T-helper 1 cell (primary cell): ENCODE data around the gene PTPRN2.

ENCODE experiments used
- DNase-seq, 5 donors: peaks; one replicate each; pipeline ENCODE4 v3.0.0-alpha.2; 2012 to 2020

The PTPRN2 gene

DNA sequence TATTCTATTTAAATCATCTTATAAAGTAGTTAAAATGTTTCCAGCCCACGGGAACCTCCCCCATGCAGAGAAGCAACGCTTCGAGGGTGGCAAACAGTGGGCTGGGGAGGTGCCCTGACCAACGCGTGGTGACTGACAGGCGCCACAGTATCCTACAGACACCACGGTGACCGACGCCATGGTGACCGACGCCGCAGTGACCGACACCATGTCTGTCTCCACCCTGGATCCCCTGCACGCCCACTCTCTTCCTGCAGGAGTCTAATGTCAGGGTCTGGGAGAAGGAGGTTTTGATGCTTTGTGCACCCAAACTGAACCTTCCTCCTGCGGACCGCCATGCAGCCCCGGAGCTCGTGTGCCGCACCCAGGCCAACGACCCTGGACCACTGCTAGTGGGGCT, 464.4 kb downstream of the PTPRN2 start:
- no peak for DNase-seq

DNA sequence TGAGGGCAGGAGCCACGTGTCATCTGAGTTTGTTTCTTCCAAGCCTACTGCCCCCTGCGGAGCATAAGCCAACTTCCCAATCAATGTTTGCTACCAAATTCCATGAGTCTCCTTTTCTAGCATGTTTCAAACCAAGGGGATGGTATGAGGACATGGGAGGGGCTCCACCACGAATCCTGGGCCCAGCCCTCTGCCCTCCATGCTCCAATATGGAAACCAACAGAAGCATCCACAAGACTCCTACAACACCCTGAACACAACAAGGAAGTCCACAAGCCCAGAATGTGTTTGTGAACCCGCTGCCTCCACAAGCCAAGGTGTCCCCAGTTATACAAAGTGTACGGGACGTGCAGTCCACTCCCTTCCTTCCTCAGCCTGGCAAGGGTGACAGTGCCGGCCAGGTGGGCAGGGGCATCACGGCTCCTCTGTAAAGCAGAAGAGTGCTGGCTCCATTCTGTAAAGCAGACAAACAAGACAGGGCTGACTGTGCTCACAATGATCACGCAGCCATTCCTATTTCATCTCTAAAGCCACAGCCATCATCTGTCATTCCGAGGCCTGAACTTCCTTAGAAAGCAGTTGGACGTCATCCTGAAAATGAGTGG, 466.1 kb downstream of the PTPRN2 start:
- no peak for DNase-seq

DNA sequence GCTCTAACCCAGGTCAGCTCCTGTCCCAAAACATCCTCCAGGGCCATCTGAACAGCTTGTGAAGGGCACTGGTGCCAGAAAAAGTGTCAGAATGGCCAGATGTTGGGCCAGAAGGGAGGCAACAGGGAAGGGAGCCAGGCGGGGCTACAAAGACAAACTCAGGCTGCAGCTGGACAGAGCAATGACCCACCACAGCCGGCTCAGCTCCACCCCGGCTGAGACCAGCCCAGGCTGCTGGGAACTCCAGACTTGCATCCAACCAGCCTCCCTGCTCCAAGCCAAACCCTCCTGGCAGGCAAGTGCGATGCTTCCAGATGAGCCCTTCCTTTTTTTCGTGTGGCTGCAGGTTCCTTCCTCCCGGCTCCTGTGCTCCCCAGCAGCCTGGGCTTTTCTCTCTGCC, 466.9 kb downstream of the PTPRN2 start:
- no peak for DNase-seq

DNA sequence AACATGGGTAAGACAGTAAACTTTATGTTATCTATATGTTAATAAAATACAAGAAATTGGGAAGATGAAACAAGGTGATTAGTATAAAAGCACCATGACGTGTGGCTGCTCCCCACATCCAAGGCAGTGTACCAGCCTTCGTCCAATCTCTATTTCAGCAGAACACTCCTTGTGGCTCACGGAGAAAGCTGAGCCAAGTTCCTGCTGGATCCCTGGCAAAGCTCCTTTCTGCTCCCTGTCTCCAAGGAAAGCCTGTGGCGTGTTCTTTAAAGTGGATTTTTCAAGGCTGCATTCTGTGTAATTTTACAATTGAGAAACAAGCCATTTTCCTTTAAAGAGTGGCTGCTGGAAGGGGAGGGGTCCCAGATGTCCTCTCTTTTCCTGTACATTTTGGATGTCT, 467.3 kb downstream of the PTPRN2 start:
- no peak for DNase-seq

DNA sequence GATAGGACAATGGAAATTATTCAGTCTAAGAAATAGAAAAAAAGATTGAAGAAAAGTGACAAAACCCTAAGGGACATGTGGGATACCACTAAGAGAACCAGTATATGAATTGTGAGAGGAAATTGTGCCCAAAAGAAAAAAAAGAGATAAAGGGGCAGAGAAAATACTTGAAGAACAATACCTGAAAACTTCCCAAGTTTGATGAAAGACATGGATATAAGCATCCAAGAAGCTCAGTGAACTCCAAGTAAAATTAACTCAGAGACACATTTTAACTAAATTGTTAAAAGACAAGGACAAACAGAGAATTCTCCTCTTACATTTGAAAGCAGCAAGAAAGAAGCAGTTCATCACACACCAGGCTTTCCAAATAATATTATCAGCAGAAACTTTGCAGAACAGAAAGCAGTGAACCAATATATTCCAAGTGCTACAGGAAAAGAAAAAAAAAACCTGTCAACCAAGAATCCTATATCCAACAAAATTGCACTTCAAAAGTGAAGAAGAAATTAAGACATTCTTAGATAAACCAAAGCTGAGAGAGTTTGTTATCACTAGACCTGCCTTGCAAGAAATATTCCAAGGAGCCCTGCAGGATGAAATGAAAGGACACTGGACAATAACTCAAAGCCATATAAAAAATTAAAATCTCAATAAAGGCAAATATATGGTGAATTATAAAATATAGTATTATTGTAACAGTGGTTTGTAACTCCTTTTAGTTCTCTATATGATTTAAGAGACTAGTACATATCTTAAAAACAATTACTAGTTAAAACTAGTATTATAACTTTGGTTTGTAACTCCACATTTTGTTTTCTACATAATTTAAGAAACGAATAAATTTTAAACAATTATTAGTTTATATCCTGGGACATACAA, 470.0 kb downstream of the PTPRN2 start:
- DNase-seq = no peak

DNA sequence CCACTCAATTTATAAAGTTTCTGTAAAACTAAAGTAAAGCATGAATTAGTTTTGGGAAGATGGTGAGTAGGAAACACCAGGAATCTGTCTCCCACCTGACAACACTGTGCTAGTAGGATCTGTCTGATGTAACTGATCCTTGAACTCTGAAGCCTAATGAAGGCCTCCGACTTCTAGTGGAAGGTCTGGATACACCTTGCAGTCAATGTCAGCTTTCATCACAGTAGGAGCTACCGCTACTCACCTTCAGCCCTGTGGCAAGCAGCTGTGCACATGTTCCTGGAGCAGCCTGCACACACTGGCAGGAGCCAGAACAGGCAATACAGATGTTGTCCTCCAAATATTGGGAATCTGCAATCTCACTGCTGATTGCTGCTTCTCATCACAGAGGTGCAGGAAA, 471.4 kb downstream of the PTPRN2 start:
- no peak for DNase-seq

DNA sequence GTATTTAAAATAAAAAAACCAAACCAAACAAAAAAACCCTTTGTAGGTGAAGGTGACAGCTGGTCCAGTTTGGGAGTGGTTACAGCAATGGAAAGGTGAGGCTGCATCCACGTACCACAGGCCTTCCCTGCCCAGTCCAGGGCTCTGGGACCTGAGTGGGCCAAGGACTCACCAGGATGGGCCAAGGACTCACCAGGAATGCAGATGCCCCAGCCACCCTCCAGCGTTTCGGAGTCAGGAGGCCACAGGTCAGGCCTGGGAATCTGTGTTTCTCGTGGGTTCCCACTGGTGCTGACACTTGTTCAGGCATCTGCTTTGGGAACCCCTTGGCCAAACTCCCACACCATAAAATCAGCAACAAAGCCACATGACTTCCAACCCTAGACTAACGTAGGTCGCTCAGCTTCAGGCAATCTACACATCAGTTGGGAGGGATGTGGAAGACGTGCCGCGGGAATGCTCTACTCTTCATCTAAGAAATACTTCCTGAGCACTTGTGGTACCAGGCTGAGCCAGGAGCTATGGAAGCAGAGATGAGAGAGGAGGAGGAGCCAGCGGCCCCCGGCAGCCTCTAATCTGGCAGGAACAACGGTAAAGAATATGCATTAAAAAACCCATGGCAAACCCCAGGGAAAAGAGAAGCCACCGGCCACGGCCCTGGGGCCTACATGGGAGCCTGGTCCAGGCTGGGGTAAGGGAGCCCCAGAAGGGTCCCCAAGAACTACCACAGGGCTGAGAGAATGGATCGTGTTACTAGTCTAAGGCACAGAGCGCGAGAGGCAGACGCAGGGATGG, 473.4 kb downstream of the PTPRN2 start:
- no peak for DNase-seq

DNA sequence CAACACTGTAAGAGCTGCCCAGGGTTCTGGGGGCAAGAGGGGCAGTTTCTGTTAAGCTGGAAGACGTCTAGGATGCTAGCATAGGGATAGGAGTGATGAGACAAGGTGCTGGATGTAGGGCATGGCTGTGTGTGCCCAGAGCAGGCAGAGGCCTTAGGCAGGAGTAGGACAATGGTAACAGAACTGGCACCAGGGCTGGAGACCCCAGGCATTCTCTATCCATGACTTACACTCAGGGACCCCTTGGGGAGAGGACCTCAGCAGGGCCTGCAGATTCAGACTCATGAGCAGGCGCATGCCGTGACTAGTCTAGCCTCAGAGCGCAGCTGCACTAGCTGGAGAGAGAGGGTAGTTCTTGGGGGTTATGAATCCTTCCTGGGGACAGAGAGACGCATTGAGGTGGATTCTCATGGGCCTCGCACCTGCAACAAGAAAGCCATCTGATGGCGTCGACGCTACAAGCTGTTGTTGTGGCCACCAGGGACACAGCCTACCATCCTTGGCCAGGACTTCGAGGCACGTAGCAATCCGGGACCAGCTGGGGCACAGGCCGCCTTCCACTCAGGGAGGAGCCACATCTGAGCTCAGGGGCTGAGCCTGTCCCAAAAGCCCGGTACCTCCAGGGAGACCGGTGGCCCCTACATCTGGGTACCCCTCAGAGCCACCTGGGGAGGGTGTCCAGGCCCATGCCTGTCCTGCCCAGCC, 474.1 kb downstream of the PTPRN2 start:
- DNase-seq = no peak

DNA sequence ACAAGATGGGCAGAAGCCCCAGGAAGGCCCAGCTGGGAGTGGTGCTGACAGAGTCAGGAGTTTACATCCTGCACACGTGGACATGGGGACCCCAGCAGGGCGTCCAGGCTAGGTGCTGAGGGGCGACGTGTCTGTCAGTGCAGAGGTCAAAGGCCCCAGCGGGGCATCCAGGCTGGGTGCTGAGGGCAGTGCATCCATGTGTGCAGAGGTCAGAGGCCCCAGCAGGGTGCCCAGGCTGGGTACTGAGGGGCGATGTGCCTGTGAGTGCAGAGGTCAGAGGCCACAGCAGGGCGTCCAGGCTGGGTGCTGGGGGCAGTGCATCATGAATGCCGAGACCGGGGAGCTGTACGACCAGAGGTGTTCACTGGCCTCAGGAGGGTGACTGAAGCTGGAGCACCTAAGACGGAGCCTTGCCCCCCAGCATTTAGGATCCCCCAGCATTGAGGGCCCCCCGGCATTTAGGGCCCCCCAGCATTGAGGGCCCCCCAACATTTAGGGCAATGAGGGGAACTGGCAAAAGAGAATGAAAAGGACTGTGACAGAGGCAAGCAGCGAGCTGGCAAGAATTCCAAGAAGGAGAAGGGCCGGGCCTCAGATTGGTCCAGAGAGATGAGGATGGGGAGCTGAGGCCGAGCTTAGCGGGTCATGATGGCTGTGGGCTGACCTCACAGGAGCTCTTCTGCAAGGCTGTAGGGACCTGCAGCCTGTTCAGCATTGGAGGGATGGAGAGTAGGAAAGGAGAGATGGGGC, 474.9 kb downstream of the PTPRN2 start:
- no peak for DNase-seq

DNA sequence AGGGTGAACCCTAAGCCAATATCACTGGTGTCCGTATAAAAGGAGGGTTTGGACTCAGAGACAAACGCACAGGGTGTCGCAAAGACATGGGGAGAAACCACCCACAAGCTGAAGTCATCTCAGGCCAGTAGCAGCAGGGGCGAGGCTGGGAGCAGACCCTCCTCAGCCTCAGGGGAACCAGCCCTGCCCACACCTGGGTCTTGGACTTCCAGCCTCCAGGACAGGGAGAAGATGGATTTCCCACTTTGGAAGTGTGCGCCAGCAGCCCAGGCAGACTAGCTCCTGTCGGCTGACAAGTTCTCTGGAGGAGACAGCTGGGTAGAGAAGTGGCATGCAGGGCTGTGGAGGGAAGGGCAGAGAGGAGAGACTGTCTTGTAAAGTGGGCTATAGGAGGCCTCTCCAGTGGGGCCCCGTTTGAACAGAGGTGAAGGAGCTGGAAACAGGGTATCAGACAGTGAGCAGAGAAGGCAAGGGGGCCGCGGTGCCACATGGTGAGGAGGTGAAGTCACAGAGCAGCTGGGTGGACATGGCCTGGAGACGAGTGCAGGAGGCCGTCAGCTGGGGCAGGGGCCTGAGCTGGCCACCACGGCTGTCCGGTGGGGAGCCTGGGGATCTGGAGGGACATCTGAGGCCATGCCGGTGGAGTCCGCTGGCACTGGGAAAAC, 475.6 kb downstream of the PTPRN2 start:
- no peak for DNase-seq

DNA sequence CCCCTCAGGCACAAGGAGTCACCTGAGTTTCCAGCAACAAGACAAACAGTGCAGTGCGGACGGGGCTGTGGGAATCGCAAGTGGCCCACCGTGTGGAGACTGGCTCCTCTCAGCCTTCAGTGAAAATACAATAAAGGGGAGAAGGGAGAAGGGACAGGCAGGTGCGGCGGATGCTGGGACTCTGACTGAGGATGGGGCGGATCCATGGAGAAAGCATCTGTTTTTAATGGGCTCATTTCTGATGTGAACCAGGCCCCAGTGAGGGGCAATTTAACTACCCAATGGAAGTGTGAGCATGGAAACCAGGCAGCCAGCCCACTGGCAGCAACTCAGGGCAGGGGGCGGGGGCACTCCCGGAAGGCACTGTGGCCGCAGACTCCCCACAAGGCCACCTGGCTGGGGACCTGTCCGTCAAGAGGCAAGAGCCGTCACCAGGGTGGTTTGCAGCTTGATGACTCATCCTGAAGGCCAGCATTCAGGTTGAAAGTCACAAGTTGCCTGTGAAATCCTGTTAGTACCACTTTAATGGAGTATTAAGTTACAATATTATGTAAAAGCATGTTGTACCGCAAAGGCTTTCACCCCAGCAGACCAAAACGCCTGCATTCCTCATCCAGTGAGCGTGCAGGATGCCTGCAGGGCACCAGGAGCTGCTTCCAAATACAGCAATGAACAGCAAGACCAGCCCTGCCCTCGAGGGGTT, 476.4 kb downstream of the PTPRN2 start:
- DNase-seq = no peak

DNA sequence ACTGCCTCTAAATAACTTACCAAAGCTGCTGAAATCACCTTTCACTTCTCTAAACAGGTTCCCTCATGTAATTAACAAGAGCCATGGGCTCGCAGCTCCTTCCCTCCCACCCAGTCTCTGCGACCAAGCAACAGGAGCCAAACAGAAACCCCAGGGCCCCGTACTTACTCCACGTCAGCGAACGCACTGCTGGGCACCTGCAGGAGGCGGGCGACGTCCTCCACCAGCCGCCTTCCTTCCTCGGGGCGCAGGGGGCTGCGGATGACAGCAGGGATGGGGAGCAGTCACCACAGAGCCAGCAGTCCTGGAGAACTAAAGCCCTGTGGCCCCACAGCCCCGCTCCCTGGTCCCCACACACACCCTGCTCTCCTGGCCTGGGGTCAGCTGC, 477.0 kb downstream of the PTPRN2 start:
- DNase-seq = no peak

DNA sequence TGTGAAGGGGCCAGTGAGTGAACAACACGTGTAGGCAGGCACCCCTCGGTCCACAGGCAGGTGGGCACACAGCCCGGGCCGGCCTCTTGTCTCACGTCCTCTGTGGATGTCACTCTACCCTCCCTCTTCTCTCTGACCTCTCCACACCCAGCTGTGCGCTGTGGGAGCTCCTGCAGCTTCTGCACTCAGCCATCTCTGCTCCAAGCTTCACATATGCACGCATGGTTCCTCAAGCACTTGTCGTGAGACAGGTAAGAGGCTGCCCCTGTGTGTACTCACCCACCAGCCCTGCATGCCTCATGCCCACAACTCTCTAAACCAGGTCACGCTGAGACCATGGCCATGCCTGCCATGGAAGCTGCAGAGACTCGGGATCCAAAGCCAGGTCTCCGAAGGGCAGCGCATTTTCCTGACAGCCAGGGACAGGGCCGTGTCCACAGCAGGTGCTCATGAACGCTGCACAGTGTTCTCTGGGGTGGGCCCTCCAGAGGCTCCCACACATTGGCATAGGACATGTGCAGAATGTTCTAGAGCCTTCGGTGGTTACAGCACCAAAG, 477.5 kb downstream of the PTPRN2 start:
- DNase-seq = no peak

DNA sequence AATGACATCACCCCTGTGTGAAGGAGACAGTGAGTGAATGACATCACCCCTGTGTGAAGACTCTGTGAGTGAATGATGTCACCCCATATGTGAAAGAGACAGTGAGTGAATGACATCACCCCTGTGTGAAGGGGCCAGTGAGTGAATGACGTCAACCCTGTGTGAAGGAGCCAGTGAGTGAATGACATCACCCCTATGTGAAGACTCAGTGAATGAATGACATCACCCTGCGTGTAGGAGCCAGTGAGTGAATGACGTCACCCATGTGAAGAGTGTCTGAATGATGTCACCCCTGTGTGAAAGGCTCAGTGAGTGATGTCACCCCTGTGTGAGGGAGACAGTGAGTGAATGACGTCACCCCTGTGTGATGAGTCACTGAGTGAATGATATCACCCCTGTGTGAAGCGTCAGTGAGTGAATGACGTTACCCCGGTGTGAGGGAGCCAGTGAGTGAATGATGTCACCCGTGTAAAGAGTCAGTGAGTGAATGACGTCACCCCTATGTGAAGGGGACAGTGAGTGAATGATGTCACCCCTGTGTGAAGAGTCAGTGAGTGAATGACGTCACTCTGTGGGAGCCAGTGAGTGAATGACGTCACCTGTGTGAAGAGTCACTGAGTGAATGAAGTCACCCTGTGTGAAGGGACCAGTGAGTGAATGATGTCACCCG, 478.1 kb downstream of the PTPRN2 start:
- no peak for DNase-seq

DNA sequence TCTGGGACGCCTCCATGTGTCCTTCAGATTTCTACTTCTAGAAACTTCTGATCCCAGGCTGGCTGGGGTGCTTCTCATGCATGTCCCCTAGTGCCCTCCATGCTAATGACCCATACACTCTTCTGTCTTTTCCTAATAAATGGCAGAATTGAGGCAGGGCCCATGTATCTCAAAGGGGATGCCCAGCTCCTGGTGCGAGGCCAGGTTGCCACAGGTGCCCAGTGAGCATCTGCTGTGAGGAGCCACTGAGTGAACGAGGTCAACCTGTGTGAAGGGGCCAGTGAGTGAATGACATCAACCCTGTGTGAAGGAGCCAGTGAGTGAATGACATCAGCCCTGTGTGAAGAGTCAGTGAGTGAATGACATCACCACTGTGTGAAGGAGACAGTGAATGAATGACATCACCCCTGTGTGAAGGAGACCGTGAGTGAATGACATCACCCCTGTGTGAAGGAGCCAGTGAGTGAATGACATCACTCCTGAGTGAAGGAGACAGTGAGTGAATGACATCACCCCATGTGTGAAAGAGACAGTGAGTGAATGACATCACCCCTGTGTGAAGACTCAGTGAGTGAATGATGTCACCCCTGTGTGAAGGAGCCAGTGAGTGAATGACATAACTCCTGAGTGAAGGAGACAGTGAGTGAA, 478.9 kb downstream of the PTPRN2 start:
- DNase-seq = no peak

DNA sequence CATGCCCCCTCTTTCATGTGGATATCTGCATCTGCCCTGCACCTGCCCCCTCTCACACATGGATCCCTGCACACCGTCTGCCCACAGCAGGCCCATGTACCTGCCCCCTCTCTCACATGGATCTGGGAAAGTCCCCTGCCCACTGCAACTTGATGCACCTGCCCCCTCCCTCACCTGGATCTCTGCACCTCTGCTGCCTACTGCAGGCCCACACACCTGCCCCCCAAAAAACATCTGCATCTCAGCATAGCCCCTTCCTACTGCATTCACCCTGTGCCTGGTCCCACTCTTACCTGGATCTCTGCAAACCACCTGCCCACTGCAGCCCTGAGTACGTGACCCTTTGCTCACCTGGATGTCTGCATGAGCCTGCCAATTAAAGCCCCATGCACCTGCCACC, 479.8 kb downstream of the PTPRN2 start:
- DNase-seq = no peak

DNA sequence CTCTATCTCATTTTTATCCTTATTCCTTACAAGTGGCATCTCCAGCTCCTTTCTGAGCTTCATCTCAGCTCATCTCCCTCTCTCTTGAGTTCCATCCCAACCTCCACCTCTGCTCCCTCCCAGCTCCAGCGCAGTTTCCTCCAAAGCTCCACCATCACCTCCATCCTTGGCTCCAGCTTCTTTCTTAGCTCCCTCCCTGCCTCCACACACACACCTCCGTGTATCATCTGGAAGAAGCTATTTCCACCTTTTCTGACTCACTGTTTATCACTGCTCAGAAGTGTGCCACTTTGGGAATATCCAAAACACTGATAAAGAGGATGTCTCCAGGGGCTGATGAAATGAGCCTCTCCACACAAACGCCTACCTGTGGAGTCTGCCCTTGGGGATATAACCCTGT, 481.4 kb downstream of the PTPRN2 start:
- no peak for DNase-seq

DNA sequence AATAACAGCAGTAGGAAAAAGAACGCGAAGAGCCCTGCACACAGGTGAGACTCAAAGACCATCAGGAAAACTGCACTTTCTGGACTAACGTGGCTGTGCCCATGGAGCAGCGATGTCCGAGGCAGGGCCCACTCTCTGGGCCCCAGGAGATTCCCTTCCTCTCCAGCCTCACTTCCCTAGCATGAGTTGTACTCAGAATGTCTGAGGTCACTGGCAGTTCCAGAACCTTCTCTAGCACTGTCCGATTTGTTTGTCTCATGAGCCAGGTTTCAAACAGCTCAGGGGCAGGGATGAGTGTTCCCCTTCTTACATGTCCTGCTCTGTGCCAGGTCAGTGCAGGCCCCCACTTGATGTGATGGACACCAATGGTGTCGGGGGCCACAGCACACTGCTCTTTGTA, 484.2 kb downstream of the PTPRN2 start:
- no peak for DNase-seq

DNA sequence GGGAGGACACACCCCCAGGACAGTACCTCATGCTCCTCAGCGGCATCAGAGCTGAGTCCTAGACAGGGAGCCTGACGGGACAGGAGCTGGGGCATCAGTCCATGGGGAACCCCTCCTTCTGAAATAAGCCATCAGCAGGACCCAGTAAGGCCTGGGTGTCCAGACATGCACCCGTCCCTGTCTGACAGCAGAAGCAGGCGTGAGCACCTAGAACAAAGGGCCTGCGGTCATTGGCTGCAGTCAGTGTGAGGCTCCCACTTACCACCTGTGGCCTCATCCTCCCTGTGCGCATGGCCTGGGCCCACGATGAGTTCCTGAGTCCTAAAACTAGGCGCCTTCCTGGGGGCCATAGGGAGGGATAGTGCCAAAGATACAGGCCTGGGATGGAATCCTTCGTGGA, 484.7 kb downstream of the PTPRN2 start:
- no peak for DNase-seq
